Neural cell (in vitro differentiated cells): ENCODE results near the gene DGKD. TPM values are rescaled to one million over a fixed set of nuclear protein-coding genes. Genes with fewer than 3 reads are reported as not detected.

Experiments
- H2AFZ ChIP-seq: fragments of 200-600, 300-800 bp; sonication (generic), shearing (Covaris generic); 2 replicates; pipeline ENCODE4 v1.6.0; 2014; ENCODE audit warnings: low read depth, mild to moderate bottlenecking, antibody characterized with exemption, low read length, moderate library complexity
- H3F3A ChIP-seq: fragments of 200-600 bp; shearing (Covaris generic); 2 replicates; pipeline ENCODE4 v1.6.1; 2016; ENCODE audit warnings: mild to moderate bottlenecking, moderate library complexity, mixed read lengths, antibody characterized with exemption, low read length; ENCODE audit not compliant: insufficient read depth, poor library complexity, severe bottlenecking
- H3K27ac ChIP-seq: fragments of 200-600, 300-800 bp; sonication (generic), shearing (Covaris generic); 2 replicates; pipeline ENCODE4 v1.5.1; 2014; ENCODE audit warnings: mild to moderate bottlenecking, low read length, moderate library complexity
- H3K27me3 ChIP-seq: fragments of 300-800, 200-600 bp; sonication (generic), shearing (Covaris generic); 2 replicates; pipeline ENCODE4 v1.6.0; 2014; ENCODE audit warnings: mild to moderate bottlenecking, low read depth, low read length, moderate library complexity; ENCODE audit not compliant: insufficient read depth
- H3K36me3 ChIP-seq: fragments of 300-800, 200-600 bp; sonication (generic), shearing (Covaris generic); 2 replicates; pipeline ENCODE4 v1.5.1; 2014; ENCODE audit warnings: mild to moderate bottlenecking, antibody characterized with exemption, low read length, moderate library complexity; ENCODE audit not compliant: insufficient read depth
- H3K4me2 ChIP-seq: fragments of 300-800, 200-600 bp; sonication (generic), shearing (Covaris generic); 2 replicates; pipeline ENCODE4 v1.6.0; 2014; ENCODE audit warnings: mild to moderate bottlenecking, low read length
- H3K4me3 ChIP-seq: fragments of 300-800, 200-600 bp; sonication (generic), shearing (Covaris generic); 2 replicates; pipeline ENCODE4 v1.5.1; 2014; ENCODE audit warnings: mild to moderate bottlenecking, low read length, moderate library complexity
- H3K79me2 ChIP-seq: fragments of 200-600 bp; shearing (Covaris generic); replicated peaks from 2 replicates; pipeline ENCODE4 v1.6.0; 2014; ENCODE audit warnings: mild to moderate bottlenecking, low read length, moderate library complexity; ENCODE audit not compliant: insufficient read depth
- H3K9ac ChIP-seq: fragments of 300-800, 200-600 bp; sonication (generic), shearing (Covaris generic); 2 replicates; pipeline ENCODE4 v1.6.1; 2016; ENCODE audit warnings: mild to moderate bottlenecking, low read length, mixed read lengths
- H3K9me2 ChIP-seq: fragments of 200-600 bp; shearing (Covaris generic); 2 replicates; pipeline ENCODE4 v1.6.1; 2016; ENCODE audit warnings: mild to moderate bottlenecking, low read length, mixed read lengths; ENCODE audit not compliant: insufficient read depth
- H3K9me3 ChIP-seq: fragments of 200-600, 300-800 bp; sonication (generic), shearing (Covaris generic); 2 replicates; pipeline ENCODE4 v1.6.1; 2016; ENCODE audit warnings: mild to moderate bottlenecking, mixed run types, low read length, moderate library complexity, mixed read lengths
- H4K20me1 ChIP-seq: fragments of 200-600 bp; shearing (Covaris generic); 2 replicates; pipeline ENCODE4 v1.6.1; 2016; ENCODE audit warnings: mild to moderate bottlenecking, mixed run types; ENCODE audit not compliant: insufficient read depth
- EP300 ChIP-seq: fragments of 450-650 bp; conservative IDR thresholded peaks from 2 replicates; pipeline ENCODE4 v1.6.1; 2014; ENCODE audit warnings: antibody characterized with exemption, mild to moderate bottlenecking, moderate library complexity; ENCODE audit not compliant: poor library complexity, severe bottlenecking
- EZH2 ChIP-seq: fragments of 200-600, 300-800 bp; shearing (Covaris generic), sonication (generic); IDR thresholded peaks from 2 replicates; pipeline ENCODE4 v1.6.1; 2014; ENCODE audit warnings: antibody characterized with exemption, low read length, borderline replicate concordance, mild to moderate bottlenecking; ENCODE audit not compliant: insufficient read depth, poor library complexity, severe bottlenecking
- MXI1 ChIP-seq: fragments of 450-650 bp; conservative IDR thresholded peaks from 2 replicates; pipeline ENCODE4 v1.6.1; 2014; ENCODE audit warnings: antibody characterized with exemption, mild to moderate bottlenecking; ENCODE audit not compliant: poor library complexity, severe bottlenecking
- POLR2AphosphoS5 ChIP-seq: IDR thresholded peaks from 2 replicates; pipeline ENCODE4 v1.6.1; 2012
- RAD21 ChIP-seq: fragments of 450-650 bp; conservative IDR thresholded peaks from 2 replicates; pipeline ENCODE4 v1.6.1; 2014; ENCODE audit warnings: antibody characterized with exemption, mild to moderate bottlenecking, moderate library complexity
- SMC3 ChIP-seq: fragments of 450-650 bp; conservative IDR thresholded peaks from 2 replicates; pipeline ENCODE4 v1.6.1; 2014; ENCODE audit warnings: antibody characterized with exemption, mild to moderate bottlenecking, moderate library complexity; ENCODE audit not compliant: poor library complexity
- TAF1 ChIP-seq: IDR thresholded peaks from 2 replicates; pipeline ENCODE4 v1.6.1; 2012; ENCODE audit warnings: low read depth
- polyA plus RNA-seq: library from polyadenylated mRNA; depleted of rRNA; stranded (reverse); fragments of >200 nt; gene quantifications from 2 replicates; pipeline ENCODE4 v1.2.3, GENCODE V29; 2014
- TF ChIP-seq, protein P1 (sequence below): fragments of 450-650 bp; IDR thresholded peaks from 2 replicates; pipeline ENCODE4 v1.5.1; 2014; ENCODE audit warnings: antibody characterized with exemption, mild to moderate bottlenecking, moderate library complexity; ENCODE audit not compliant: poor library complexity, severe bottlenecking
- TF ChIP-seq, protein P2 (sequence below): IDR thresholded peaks from 2 replicates; pipeline ENCODE4 v1.6.1; 2012; ENCODE audit warnings: borderline replicate concordance

DGKD gene
- polyA plus RNA-seq, 1 donor from 2014 or later = 36.4 TPM

DNA sequence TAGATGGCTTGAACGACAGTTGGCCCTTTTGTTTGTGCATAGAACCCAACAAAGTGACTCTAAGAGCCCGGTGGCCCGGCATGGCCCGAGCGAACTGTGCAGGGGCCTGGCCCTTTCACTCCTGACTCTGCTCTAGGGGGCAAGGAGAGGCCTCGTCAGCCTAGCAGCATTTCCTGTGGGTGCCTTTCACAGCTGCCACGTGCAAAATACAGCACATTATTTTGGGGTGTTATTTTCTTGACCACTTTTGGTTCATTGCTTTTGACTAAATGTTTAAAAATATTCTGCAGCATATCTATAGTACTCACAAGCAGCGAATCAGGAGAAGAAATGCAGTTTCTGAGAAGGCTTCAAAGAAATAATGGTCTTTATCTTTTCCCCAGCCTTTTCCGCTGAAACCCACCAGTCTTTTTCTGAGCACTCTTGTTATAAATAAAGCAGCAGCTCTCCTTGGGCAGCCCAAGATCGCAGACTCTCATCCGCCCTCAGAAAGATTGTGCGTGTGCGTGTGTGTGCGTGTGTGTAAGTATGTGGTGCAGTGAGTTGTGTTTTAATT lies 31.3 kb downstream of the DGKD start:
- H3F3A ChIP-seq = no peaks in the 10 kb centered on the region
- no peaks in the 10 kb centered on the region for H3K79me2 ChIP-seq
- no peak overlapping the region for H3K4me2 ChIP-seq
- H3K9me2 ChIP-seq = no peaks in the 10 kb centered on the region
- H3K9ac ChIP-seq = no peak overlapping the region
- no peaks in the 10 kb centered on the region for H3K9me3 ChIP-seq
- H3K27me3 ChIP-seq = no peaks in the 10 kb centered on the region
- TF ChIP-seq EP300 = no peak
- TF ChIP-seq MXI1 = no peak
- TF ChIP-seq, protein P1, sequence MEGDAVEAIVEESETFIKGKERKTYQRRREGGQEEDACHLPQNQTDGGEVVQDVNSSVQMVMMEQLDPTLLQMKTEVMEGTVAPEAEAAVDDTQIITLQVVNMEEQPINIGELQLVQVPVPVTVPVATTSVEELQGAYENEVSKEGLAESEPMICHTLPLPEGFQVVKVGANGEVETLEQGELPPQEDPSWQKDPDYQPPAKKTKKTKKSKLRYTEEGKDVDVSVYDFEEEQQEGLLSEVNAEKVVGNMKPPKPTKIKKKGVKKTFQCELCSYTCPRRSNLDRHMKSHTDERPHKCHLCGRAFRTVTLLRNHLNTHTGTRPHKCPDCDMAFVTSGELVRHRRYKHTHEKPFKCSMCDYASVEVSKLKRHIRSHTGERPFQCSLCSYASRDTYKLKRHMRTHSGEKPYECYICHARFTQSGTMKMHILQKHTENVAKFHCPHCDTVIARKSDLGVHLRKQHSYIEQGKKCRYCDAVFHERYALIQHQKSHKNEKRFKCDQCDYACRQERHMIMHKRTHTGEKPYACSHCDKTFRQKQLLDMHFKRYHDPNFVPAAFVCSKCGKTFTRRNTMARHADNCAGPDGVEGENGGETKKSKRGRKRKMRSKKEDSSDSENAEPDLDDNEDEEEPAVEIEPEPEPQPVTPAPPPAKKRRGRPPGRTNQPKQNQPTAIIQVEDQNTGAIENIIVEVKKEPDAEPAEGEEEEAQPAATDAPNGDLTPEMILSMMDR = no peak
- TF ChIP-seq TAF1 = no peak
- TF ChIP-seq POLR2AphosphoS5 = no peak
- TF ChIP-seq EZH2 = no peak
- no peak for TF ChIP-seq SMC3
- TF ChIP-seq RAD21 = no peak
- TF ChIP-seq, protein P2, sequence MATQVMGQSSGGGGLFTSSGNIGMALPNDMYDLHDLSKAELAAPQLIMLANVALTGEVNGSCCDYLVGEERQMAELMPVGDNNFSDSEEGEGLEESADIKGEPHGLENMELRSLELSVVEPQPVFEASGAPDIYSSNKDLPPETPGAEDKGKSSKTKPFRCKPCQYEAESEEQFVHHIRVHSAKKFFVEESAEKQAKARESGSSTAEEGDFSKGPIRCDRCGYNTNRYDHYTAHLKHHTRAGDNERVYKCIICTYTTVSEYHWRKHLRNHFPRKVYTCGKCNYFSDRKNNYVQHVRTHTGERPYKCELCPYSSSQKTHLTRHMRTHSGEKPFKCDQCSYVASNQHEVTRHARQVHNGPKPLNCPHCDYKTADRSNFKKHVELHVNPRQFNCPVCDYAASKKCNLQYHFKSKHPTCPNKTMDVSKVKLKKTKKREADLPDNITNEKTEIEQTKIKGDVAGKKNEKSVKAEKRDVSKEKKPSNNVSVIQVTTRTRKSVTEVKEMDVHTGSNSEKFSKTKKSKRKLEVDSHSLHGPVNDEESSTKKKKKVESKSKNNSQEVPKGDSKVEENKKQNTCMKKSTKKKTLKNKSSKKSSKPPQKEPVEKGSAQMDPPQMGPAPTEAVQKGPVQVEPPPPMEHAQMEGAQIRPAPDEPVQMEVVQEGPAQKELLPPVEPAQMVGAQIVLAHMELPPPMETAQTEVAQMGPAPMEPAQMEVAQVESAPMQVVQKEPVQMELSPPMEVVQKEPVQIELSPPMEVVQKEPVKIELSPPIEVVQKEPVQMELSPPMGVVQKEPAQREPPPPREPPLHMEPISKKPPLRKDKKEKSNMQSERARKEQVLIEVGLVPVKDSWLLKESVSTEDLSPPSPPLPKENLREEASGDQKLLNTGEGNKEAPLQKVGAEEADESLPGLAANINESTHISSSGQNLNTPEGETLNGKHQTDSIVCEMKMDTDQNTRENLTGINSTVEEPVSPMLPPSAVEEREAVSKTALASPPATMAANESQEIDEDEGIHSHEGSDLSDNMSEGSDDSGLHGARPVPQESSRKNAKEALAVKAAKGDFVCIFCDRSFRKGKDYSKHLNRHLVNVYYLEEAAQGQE = no peak
- H2AFZ ChIP-seq = no peak overlapping the region
- no peak overlapping the region for H3K27ac ChIP-seq
- no peak overlapping the region for H3K4me3 ChIP-seq
- no peaks in the 10 kb centered on the region for H4K20me1 ChIP-seq
- no peaks in the 10 kb centered on the region for H3K36me3 ChIP-seq

DNA sequence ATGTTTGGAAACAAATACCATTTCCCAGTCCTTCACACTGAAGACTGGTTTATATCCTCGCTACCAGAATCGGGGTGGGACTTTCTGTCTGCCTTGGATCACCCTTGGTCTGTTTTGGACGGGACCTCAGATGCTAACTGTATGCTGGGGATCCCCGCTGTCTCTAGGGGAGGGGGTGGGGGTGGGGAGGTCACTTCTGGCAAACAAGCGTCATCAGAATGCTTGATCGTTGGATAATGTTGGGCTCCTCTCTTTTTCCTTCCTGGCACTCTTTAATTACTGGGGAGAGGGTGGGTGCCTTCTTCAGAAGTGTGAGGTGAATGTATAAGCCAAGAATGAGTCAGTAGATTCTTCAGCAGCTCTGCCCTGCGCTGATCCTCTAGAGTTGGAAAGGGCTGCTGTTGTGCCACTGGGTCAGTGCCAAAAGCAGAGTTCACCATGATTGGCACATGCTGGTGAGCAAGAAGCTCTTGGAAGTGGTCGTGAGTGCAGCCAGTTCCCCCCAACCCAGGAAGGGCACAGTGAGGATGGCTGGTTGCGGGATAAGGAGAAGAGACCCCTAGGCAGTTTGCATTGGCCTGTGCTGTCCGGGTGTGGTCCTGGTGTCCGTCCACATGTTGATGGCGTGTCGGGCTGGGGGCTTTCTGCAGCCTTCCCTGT lies 32.2 kb downstream of the DGKD start:
- no peaks in the 10 kb centered on the region for H3K9me3 ChIP-seq
- H4K20me1 ChIP-seq = no peaks in the 10 kb centered on the region
- no peak overlapping the region for H3K4me2 ChIP-seq
- no peak for TF ChIP-seq EP300
- TF ChIP-seq, protein P1 = no peak
- TF ChIP-seq, protein P2 = no peak
- TF ChIP-seq RAD21 = no peak
- no peak for TF ChIP-seq MXI1
- no peak for TF ChIP-seq POLR2AphosphoS5
- no peak for TF ChIP-seq EZH2
- TF ChIP-seq TAF1 = no peak
- no peak for TF ChIP-seq SMC3
- no peak overlapping the region for H3K9ac ChIP-seq
- no peaks in the 10 kb centered on the region for H3K9me2 ChIP-seq
- H3F3A ChIP-seq = no peaks in the 10 kb centered on the region
- H3K36me3 ChIP-seq = no peaks in the 10 kb centered on the region
- H3K27ac ChIP-seq = no peak overlapping the region
- H3K79me2 ChIP-seq = no peaks in the 10 kb centered on the region
- H3K4me3 ChIP-seq = no peak overlapping the region
- H2AFZ ChIP-seq = no peak overlapping the region
- H3K27me3 ChIP-seq = no peaks in the 10 kb centered on the region
